Esophagus muscularis mucosa (tissue), 4 donors: Measurements from ENCODE around the gene GNG8.

Experiments
- CTCF ChIP-seq, 3 experiments: fragments of 200-600 bp in 2 of 3; fragments of 450-650 bp in 1 of 3; sonication (generic) in 2 of 3; IDR thresholded peaks; one replicate each; pipeline ENCODE4 v1.5.1; 2017 to 2019; ENCODE audit warnings: antibody characterized with exemption in 3 of 3, mild to moderate bottlenecking in 2 of 3, moderate library complexity in 1 of 3
- EP300 ChIP-seq: sonication (generic); formaldehyde crosslinking; IDR thresholded peaks from one replicate; pipeline ENCODE4 v1.6.1; 2017; ENCODE audit warnings: antibody characterized with exemption
- POLR2A ChIP-seq: fragments of 450-650 bp; IDR thresholded peaks from one replicate; pipeline ENCODE4 v1.6.1; 2017; ENCODE audit warnings: antibody characterized with exemption, moderate library complexity, mild to moderate bottlenecking, low read depth
- POLR2AphosphoS5 ChIP-seq, 2 donors: sonication (generic); formaldehyde crosslinking; IDR thresholded peaks; one replicate each; pipeline ENCODE4 v1.6.1; 2017; ENCODE audit warnings: antibody characterized with exemption in 2 of 2

GRCh38 chr19:46659151-46660007 lies 23.4 kb upstream of the GNG8 start:
- TF ChIP-seq CTCF (IDR thresholded peaks at IDR 0.05) (no peak), POLR2AphosphoS5 (IDR thresholded peaks at IDR 0.05) (peak in 1 of 2 donors; percentile 55), EP300 (no peak), POLR2A (no peak)
